Neural progenitor cell (in vitro differentiated cells): Measurements from ENCODE around the gene CERK.

ENCODE experiments used
- CTCF ChIP-seq: fragments of 200-600 bp; sonication (generic); IDR thresholded peaks from 2 replicates; pipeline ENCODE4 v1.5.1; 2017; ENCODE audit warnings: antibody characterized with exemption, mild to moderate bottlenecking
- EZH2 ChIP-seq: fragments of 200-600 bp; sonication (generic); IDR thresholded peaks from 2 replicates; pipeline ENCODE4 v1.6.1; 2017; ENCODE audit warnings: antibody characterized with exemption, mild to moderate bottlenecking, moderate library complexity
- EZH2phosphoT487 ChIP-seq: fragments of 200-600 bp; sonication (generic); IDR thresholded peaks from 2 replicates; pipeline ENCODE4 v1.6.1; 2017; ENCODE audit warnings: antibody characterized with exemption

- TF ChIP-seq CTCF, result no peak
- no peak for TF ChIP-seq EZH2phosphoT487
- no peak for TF ChIP-seq EZH2
Measured at GRCh38 chr22:46638601-46639431, 99.2 kb downstream of the CERK start.
